Activated CD4-positive, alpha-beta T cell treated with anti-CD3 and anti-CD28 coated beads, Interleukin-2, amount 10 ng/mL, durations not matched to agents 7 days and 5 days (primary cell): Measurements from ENCODE around the gene SHQ1. TPM values are rescaled to one million over a fixed set of nuclear protein-coding genes. Genes with fewer than 3 reads are reported as not detected.

Source experiments
- CTCF ChIA-PET: fragments of 350-600 bp; sonication (Branson Sonifier 250); formaldehyde crosslinking; loops from one replicate; lab custom pipeline; 2021; ENCODE audit warnings: antibody characterized with exemption; lab: Charles Lee
- POLR2A ChIA-PET: fragments of 350-600 bp; sonication (Branson Sonifier 250); formaldehyde crosslinking; loops from one replicate; lab custom pipeline; 2021; ENCODE audit warnings: antibody characterized with exemption; lab: Charles Lee
- DNase-seq: peaks from one replicate; pipeline ENCODE4 v3.0.0-alpha.2; 2020
- H3K27ac Mint-ChIP-seq: one replicate; pipeline ENCODE4 v1.8.0; 2021; ENCODE audit warnings: mild to moderate bottlenecking, moderate library complexity, mixed read lengths
- H3K27me3 Mint-ChIP-seq: one replicate; pipeline ENCODE4 v1.8.0; 2021; ENCODE audit warnings: mixed read lengths
- H3K36me3 Mint-ChIP-seq: one replicate; pipeline ENCODE4 v1.8.0; 2021; ENCODE audit warnings: low read depth, mixed read lengths
- H3K4me1 Mint-ChIP-seq: one replicate; pipeline ENCODE4 v1.8.0; 2021; ENCODE audit warnings: mixed read lengths
- H3K4me3 Mint-ChIP-seq: one replicate; pipeline ENCODE4 v1.8.0; 2021; ENCODE audit warnings: mild to moderate bottlenecking, moderate library complexity, mixed read lengths
- H3K9me3 Mint-ChIP-seq: one replicate; pipeline ENCODE4 v1.8.0; 2021; ENCODE audit warnings: mixed read lengths
- total RNA-seq, 2 experiments: library from RNA; stranded (reverse); gene quantifications; one replicate each; pipeline ENCODE4 v1.2.3, GENCODE V29; 2021

SHQ1 gene
- total RNA-seq, 2 experiments from 2014 or later = 22.1 to 24.2 TPM

DNA sequence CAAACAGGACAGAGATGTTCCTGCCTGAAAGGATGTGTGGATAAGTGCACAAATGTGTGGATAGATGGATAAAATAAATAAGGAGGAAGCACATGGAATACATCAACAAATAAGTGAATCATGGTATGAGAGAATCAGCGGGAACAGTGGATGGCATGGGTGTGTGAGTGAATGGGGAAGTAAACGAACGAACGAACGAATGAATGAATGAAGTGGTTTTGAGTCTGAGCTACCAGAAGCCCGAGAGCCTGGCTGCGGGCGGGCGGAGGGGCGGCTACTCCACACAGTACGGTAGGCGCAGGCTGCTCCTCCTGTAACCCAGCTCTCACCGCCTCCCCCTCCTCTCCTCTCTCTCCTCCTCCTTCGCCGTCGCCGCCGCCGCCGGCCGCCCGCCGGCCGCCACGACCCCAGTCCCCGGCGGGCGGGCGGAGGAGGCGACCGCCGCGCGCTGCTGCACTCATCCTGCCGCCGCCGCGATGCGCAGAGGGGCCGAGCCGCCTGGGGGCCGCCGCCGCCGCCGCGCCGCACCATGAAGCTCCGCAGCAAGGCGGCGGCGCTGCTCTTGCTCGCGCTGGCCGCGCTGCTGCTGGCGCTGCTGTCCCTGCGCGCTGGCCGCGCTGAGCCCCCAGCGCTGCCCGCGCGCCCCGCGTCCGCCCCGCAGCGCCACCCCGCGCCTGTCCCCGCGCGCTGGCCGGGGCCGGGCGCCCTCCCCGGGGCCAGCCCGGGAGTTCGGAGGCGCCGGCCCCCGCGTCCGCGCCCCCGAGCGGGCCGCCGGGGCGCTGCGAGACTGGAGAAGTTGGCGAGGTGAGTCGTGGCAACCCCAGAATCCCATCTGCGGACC lies 39.7 kb upstream of the SHQ1 start, which contains the start of gene GXYLT2:
Gene GXYLT2, plus strand, starts transcription at position 342 of the 841 bp plus-strand sequence. Its CDS starts 188 bp downstream, at position 530.
- Mint-ChIP-seq H3K4me1 (peaks cover 9% of the 10 kb centered on the region), H3K4me3 (peak within 1 kb of the TSS; percentile 69), H3K9me3 (peaks cover 9% of the 10 kb centered on the region), H3K27me3 (peaks cover 80% of the 10 kb centered on the region), H3K36me3 (no peaks in the 10 kb centered on the region), H3K27ac (no peak within 1 kb of the TSS)
- ChIA-PET POLR2A (no interaction called here), CTCF (interaction anchor here (1.0 kb wide), 1 partner anchor 40 kb away, joined by 3 read pairs; the partner anchor contains the start of gene SHQ1)
- DNase-seq = peak; percentile 20

- H3K27me3 Mint-ChIP-seq = peaks cover 74% of the 10 kb centered on the region
- ChIA-PET POLR2A (no interaction called here), CTCF (interaction anchor here (1.0 kb wide), 1 partner anchor 39 kb away, joined by 3 read pairs; the partner anchor contains the start of gene SHQ1)
- peak overlapping the region; percentile 69 for H3K4me3 Mint-ChIP-seq
- H3K9me3 Mint-ChIP-seq = peaks cover 9% of the 10 kb centered on the region
- no peak overlapping the region for H3K27ac Mint-ChIP-seq
- no peak for DNase-seq
- H3K36me3 Mint-ChIP-seq = no peaks in the 10 kb centered on the region
- H3K4me1 Mint-ChIP-seq = peaks cover 9% of the 10 kb centered on the region
Observed at GRCh38 chr3:72887343-72887704, 39.1 kb upstream of the SHQ1 start.

DNA sequence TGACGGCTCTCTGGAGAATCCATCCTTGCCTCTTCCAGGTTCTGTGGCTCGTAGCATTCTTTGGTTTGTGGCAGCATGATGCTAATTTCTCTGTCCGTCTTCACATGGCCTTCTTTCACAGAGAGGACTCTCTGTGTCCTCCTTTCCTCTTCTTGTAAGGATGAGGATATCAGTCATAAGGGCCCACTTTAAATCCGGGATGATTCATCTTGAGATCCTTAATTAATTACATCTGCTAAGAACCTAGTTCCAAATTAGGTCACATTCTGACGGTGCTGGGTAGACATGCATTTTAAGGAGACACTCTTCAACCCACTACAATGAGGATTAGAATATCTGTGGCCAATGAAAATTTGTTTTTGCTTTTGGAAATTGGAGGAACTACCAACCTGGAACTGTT lies 23.9 kb upstream of the SHQ1 start:
- DNase-seq = no peak
- POLR2A ChIA-PET = no interaction called here
- H3K27me3 Mint-ChIP-seq = peaks cover 3% of the 10 kb centered on the region
- H3K4me3 Mint-ChIP-seq = no peak overlapping the region
- no peaks in the 10 kb centered on the region for H3K4me1 Mint-ChIP-seq
- CTCF ChIA-PET = no interaction called here
- H3K27ac Mint-ChIP-seq = no peak overlapping the region
- H3K9me3 Mint-ChIP-seq = no peaks in the 10 kb centered on the region
- H3K36me3 Mint-ChIP-seq = no peaks in the 10 kb centered on the region

DNA sequence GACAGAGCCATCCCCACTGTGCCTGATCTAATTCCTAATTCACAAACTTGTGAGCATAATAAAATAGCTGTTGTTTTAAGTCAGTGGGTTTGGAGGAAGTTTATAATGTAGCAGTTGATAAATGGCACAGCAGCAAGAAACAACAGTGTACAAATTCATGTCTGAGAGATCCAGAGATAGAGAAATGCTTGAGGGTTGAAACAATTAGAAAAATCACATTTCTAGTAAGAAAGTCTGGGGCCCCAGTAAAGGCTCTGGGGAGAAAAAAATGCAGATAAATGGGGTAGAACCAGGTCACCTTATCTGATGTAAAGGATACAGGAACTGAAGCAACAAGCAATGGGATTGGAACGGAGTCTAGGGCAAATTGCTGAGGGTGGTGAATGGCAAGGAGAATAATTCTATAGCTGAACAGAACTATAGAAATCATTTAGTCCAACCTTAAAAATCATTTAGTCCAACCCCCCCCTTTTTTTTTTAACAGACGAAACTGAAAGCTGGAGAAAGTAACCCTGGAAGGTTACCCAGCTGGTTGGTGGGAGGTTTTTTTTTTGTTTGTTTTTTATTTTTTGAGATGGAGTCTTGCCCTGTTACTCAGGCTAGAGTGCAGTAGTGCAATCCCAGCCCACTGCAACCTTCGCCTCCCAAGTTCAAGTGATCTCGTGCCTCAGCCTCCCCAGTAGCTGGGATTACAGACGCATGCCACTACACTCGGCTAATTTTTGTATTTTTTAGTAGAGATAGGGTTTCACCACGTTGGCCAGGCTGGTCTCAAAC lies 14.3 kb upstream of the SHQ1 start:
- Mint-ChIP-seq H3K4me1 (peaks cover 3% of the 10 kb centered on the region), H3K27me3 (no peaks in the 10 kb centered on the region), H3K9me3 (no peaks in the 10 kb centered on the region), H3K27ac (peak overlapping the region; percentile 31), H3K4me3 (no peak overlapping the region), H3K36me3 (no peaks in the 10 kb centered on the region)
- DNase-seq = no peak
- ChIA-PET CTCF (interaction anchor here (0.6 kb wide), 1 partner anchor 10 kb away, joined by 3 read pairs; no protein-coding TSS in a partner anchor), POLR2A (no interaction called here)

GRCh38 chr3:72860846-72861245 lies 12.6 kb upstream of the SHQ1 start:
- Mint-ChIP-seq H3K4me3 (no peak overlapping the region), H3K36me3 (no peaks in the 10 kb centered on the region), H3K4me1 (peaks cover 3% of the 10 kb centered on the region), H3K27ac (no peak overlapping the region), H3K27me3 (no peaks in the 10 kb centered on the region), H3K9me3 (no peaks in the 10 kb centered on the region)
- DNase-seq = no peak
- ChIA-PET POLR2A (no interaction called here), CTCF (interaction anchor here (0.6 kb wide), 2 partner anchors 29 to 794 kb away, joined by 3 read pairs; no protein-coding TSS in a partner anchor)

- Mint-ChIP-seq H3K9me3 (no peaks in the 10 kb centered on the region), H3K4me1 (peaks cover 3% of the 10 kb centered on the region), H3K27ac (no peak overlapping the region), H3K4me3 (no peak overlapping the region), H3K36me3 (no peaks in the 10 kb centered on the region), H3K27me3 (no peaks in the 10 kb centered on the region)
- ChIA-PET POLR2A (no interaction called here), CTCF (no interaction called here)
- no peak for DNase-seq
Observed at GRCh38 chr3:72860053-72860452, 11.8 kb upstream of the SHQ1 start.

- Mint-ChIP-seq H3K27me3 (peaks cover 6% of the 10 kb centered on the region), H3K9me3 (no peaks in the 10 kb centered on the region), H3K4me3 (no peak overlapping the region), H3K36me3 (no peaks in the 10 kb centered on the region), H3K4me1 (peaks cover 2% of the 10 kb centered on the region), H3K27ac (no peak overlapping the region)
- ChIA-PET POLR2A (no interaction called here), CTCF (no interaction called here)
- DNase-seq = no peak
Observed at GRCh38 chr3:72855001-72855400, 6.8 kb upstream of the SHQ1 start.

GRCh38 chr3:72848703-72849081 lies 447 bp upstream of the SHQ1 start:
- Mint-ChIP-seq H3K4me3 (peak overlapping the region; percentile 94), H3K36me3 (peaks cover 3% of the 10 kb centered on the region), H3K27me3 (peaks cover 2% of the 10 kb centered on the region), H3K4me1 (peaks cover 51% of the 10 kb centered on the region), H3K27ac (peak overlapping the region; percentile 84), H3K9me3 (no peaks in the 10 kb centered on the region)
- CTCF ChIA-PET = interaction anchor here (1.0 to 1.3 kb wide), 3 partner anchors 39 to 217 kb away, joined by 3 read pairs; partner anchors contain the start of gene GXYLT2
- DNase-seq = peak; percentile 48
- POLR2A ChIA-PET = no interaction called here

- CTCF ChIA-PET = interaction anchor here (1.1 to 1.3 kb wide), 2 partner anchors 13 to 89 kb away, joined by 3 to 6 read pairs; no protein-coding TSS in a partner anchor
Observed at GRCh38 chr3:72847282-72847681, 963 bp downstream of the SHQ1 start.

GRCh38 chr3:72846166-72846565 lies 2.1 kb downstream of the SHQ1 start:
- Mint-ChIP-seq H3K36me3 (peaks cover 16% of the 10 kb centered on the region), H3K4me3 (peak overlapping the region; percentile 94), H3K27ac (no peak overlapping the region), H3K9me3 (no peaks in the 10 kb centered on the region), H3K4me1 (peaks cover 49% of the 10 kb centered on the region), H3K27me3 (no peaks in the 10 kb centered on the region)
- ChIA-PET CTCF (interaction anchor here (0.6 to 1.3 kb wide), 2 partner anchors 8 to 495 kb away, joined by 3 to 4 read pairs; no protein-coding TSS in a partner anchor), POLR2A (no interaction called here)
- no peak for DNase-seq

More at GRCh38 chr3:72847282-72847681, 963 bp downstream of the SHQ1 start:
- POLR2A ChIA-PET = no interaction called here
- H3K9me3 Mint-ChIP-seq = no peaks in the 10 kb centered on the region
- H3K4me1 Mint-ChIP-seq = peaks cover 51% of the 10 kb centered on the region
- peak overlapping the region; percentile 84 for H3K27ac Mint-ChIP-seq
- H3K27me3 Mint-ChIP-seq = peaks cover 2% of the 10 kb centered on the region
- H3K4me3 Mint-ChIP-seq = peak overlapping the region; percentile 94
- DNase-seq = no peak
- peaks cover 5% of the 10 kb centered on the region for H3K36me3 Mint-ChIP-seq

DNA sequence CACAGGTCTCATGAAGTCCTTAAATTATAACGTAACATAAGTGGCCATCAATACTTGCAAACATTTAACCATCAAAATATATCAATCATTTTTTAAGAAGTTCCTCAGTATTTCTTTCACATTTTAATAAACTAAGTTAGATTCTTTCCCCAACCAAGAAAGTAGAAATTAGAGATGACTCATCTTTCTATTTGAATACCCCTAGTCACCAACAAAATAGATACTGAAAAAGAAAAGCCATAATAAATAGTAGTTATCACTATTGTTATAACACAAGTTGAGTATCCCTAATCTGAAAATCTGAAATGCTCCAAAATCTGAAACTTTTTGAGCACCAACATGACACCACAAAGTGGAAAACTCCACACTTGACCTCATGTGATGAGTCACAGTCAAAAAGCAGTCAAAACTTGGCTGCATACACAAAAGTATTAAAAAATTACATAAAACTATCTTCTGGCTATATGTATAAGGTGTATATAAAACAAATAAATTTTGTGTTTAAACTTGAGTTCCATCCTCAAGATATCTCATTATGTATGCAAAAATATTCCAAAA lies 3.7 kb downstream of the SHQ1 start:
- ChIA-PET CTCF (no interaction called here), POLR2A (no interaction called here)
- Mint-ChIP-seq H3K4me1 (peaks cover 44% of the 10 kb centered on the region), H3K36me3 (peaks cover 24% of the 10 kb centered on the region), H3K27me3 (no peaks in the 10 kb centered on the region), H3K4me3 (no peak overlapping the region), H3K9me3 (no peaks in the 10 kb centered on the region), H3K27ac (no peak overlapping the region)
- no peak for DNase-seq

- Mint-ChIP-seq H3K27ac (no peak overlapping the region), H3K36me3 (peaks cover 46% of the 10 kb centered on the region), H3K27me3 (no peaks in the 10 kb centered on the region), H3K9me3 (no peaks in the 10 kb centered on the region), H3K4me3 (no peak overlapping the region), H3K4me1 (peaks cover 10% of the 10 kb centered on the region)
- ChIA-PET CTCF (no interaction called here), POLR2A (no interaction called here)
- no peak for DNase-seq
Observed at GRCh38 chr3:72839057-72839456, 9.2 kb downstream of the SHQ1 start.
